ENCODE measurements around the gene NUP133.
A peak's percentile ranks its signal among the peaks of the same experiment; 100 is the strongest.
"Not testable (repeated sequence)": the region's sequence is repeated elsewhere in the genome, so short reads cannot be mapped to it uniquely, and the experiment has no call there.

The NUP133 gene

GRCh38 chr1:229511201-229511600, 3.1 kb upstream of the NUP133 start:
- not testable (repeated sequence) for H3K27me3 ChIP-seq (replicated peaks; ENCODE audit: control insufficient read depth, insufficient read depth, low read length, poor library complexity, severe bottlenecking); H3K27ac ChIP-seq (ENCODE audit: insufficient read depth, low read length, poor library complexity, severe bottlenecking); DNase-seq; H3K4me3 ChIP-seq (ENCODE audit: insufficient read depth, low read depth, low read length, poor library complexity, severe bottlenecking); H3K36me3 ChIP-seq (ENCODE audit: control insufficient read depth, insufficient read depth, low read length); H3K9me3 ChIP-seq (ENCODE audit: control insufficient read depth, low read length)
- peaks cover 11% of the 10 kb centered on the region for H3K4me1 ChIP-seq (ENCODE audit: control insufficient read depth, insufficient read depth, low read length, poor library complexity, severe bottlenecking)

- no peak for DNase-seq
- no peaks in the 10 kb centered on the region for H3K9me3 ChIP-seq (ENCODE audit: control insufficient read depth, low read length)
- H3K4me1 ChIP-seq (ENCODE audit: control insufficient read depth, insufficient read depth, low read length, poor library complexity, severe bottlenecking), result peaks cover 11% of the 10 kb centered on the region
- no peaks in the 10 kb centered on the region for H3K27me3 ChIP-seq (replicated peaks; ENCODE audit: control insufficient read depth, insufficient read depth, low read length, poor library complexity, severe bottlenecking)
- H3K27ac ChIP-seq (ENCODE audit: insufficient read depth, low read length, poor library complexity, severe bottlenecking), result no peak overlapping the region
- no peak overlapping the region for H3K4me3 ChIP-seq (ENCODE audit: insufficient read depth, low read depth, low read length, poor library complexity, severe bottlenecking)
- no peaks in the 10 kb centered on the region for H3K36me3 ChIP-seq (ENCODE audit: control insufficient read depth, insufficient read depth, low read length)
Measured at GRCh38 chr1:229509576-229509975, 1.4 kb upstream of the NUP133 start.

GRCh38 chr1:229508823-229509337, 739 bp upstream of the NUP133 start:
- no peak for DNase-seq
- Histone ChIP-seq H3K9me3 (ENCODE audit: control insufficient read depth, low read length) (no peaks in the 10 kb centered on the region), H3K36me3 (ENCODE audit: control insufficient read depth, insufficient read depth, low read length) (no peaks in the 10 kb centered on the region)

GRCh38 chr1:229507502-229507901, 639 bp downstream of the NUP133 start:
- Histone ChIP-seq H3K36me3 (ENCODE audit: control insufficient read depth, insufficient read depth, low read length) (peaks cover 4% of the 10 kb centered on the region), H3K4me1 (ENCODE audit: control insufficient read depth, insufficient read depth, low read length, poor library complexity, severe bottlenecking) (peaks cover 11% of the 10 kb centered on the region), H3K4me3 (ENCODE audit: insufficient read depth, low read depth, low read length, poor library complexity, severe bottlenecking) (peak overlapping the region; percentile 93), H3K9me3 (ENCODE audit: control insufficient read depth, low read length) (no peaks in the 10 kb centered on the region), H3K27me3 (replicated peaks; ENCODE audit: control insufficient read depth, insufficient read depth, low read length, poor library complexity, severe bottlenecking) (no peaks in the 10 kb centered on the region), H3K27ac (ENCODE audit: insufficient read depth, low read length, poor library complexity, severe bottlenecking) (peak overlapping the region; percentile 88)
- DNase-seq, result no peak

More at GRCh38 chr1:229508823-229509337, 739 bp upstream of the NUP133 start:
- Histone ChIP-seq H3K27me3 (replicated peaks; ENCODE audit: control insufficient read depth, insufficient read depth, low read length, poor library complexity, severe bottlenecking) (no peaks in the 10 kb centered on the region), H3K4me3 (ENCODE audit: insufficient read depth, low read depth, low read length, poor library complexity, severe bottlenecking) (peak overlapping the region; percentile 93), H3K4me1 (ENCODE audit: control insufficient read depth, insufficient read depth, low read length, poor library complexity, severe bottlenecking) (peaks cover 11% of the 10 kb centered on the region), H3K27ac (ENCODE audit: insufficient read depth, low read length, poor library complexity, severe bottlenecking) (peak overlapping the region; percentile 88)

GRCh38 chr1:229506633-229507032, 1.5 kb downstream of the NUP133 start:
- H3K36me3 ChIP-seq (ENCODE audit: control insufficient read depth, insufficient read depth, low read length), result peaks cover 4% of the 10 kb centered on the region
- H3K27ac ChIP-seq (ENCODE audit: insufficient read depth, low read length, poor library complexity, severe bottlenecking), result no peak overlapping the region
- H3K4me1 ChIP-seq (ENCODE audit: control insufficient read depth, insufficient read depth, low read length, poor library complexity, severe bottlenecking), result peaks cover 11% of the 10 kb centered on the region
- no peaks in the 10 kb centered on the region for H3K27me3 ChIP-seq (replicated peaks; ENCODE audit: control insufficient read depth, insufficient read depth, low read length, poor library complexity, severe bottlenecking)
- no peaks in the 10 kb centered on the region for H3K9me3 ChIP-seq (ENCODE audit: control insufficient read depth, low read length)
- DNase-seq, result no peak
- peak overlapping the region; percentile 93 for H3K4me3 ChIP-seq (ENCODE audit: insufficient read depth, low read depth, low read length, poor library complexity, severe bottlenecking)

- Histone ChIP-seq H3K4me1 (ENCODE audit: control insufficient read depth, insufficient read depth, low read length, poor library complexity, severe bottlenecking) (no peaks in the 10 kb centered on the region), H3K4me3 (ENCODE audit: insufficient read depth, low read depth, low read length, poor library complexity, severe bottlenecking) (no peak overlapping the region), H3K27me3 (replicated peaks; ENCODE audit: control insufficient read depth, insufficient read depth, low read length, poor library complexity, severe bottlenecking) (no peaks in the 10 kb centered on the region), H3K9me3 (ENCODE audit: control insufficient read depth, low read length) (no peaks in the 10 kb centered on the region), H3K36me3 (ENCODE audit: control insufficient read depth, insufficient read depth, low read length) (peaks cover 60% of the 10 kb centered on the region), H3K27ac (ENCODE audit: insufficient read depth, low read length, poor library complexity, severe bottlenecking) (no peak overlapping the region)
- no peak for DNase-seq
Measured at GRCh38 chr1:229495782-229496181, 12.4 kb downstream of the NUP133 start.

- DNase-seq, result no peak
- peaks cover 68% of the 10 kb centered on the region for H3K36me3 ChIP-seq (ENCODE audit: control insufficient read depth, insufficient read depth, low read length)
- H3K4me1 ChIP-seq (ENCODE audit: control insufficient read depth, insufficient read depth, low read length, poor library complexity, severe bottlenecking), result no peaks in the 10 kb centered on the region
- no peak overlapping the region for H3K27ac ChIP-seq (ENCODE audit: insufficient read depth, low read length, poor library complexity, severe bottlenecking)
- H3K27me3 ChIP-seq (replicated peaks; ENCODE audit: control insufficient read depth, insufficient read depth, low read length, poor library complexity, severe bottlenecking), result no peaks in the 10 kb centered on the region
- H3K4me3 ChIP-seq (ENCODE audit: insufficient read depth, low read depth, low read length, poor library complexity, severe bottlenecking), result no peak overlapping the region
- H3K9me3 ChIP-seq (ENCODE audit: control insufficient read depth, low read length), result no peaks in the 10 kb centered on the region
Measured at GRCh38 chr1:229487181-229487580, 21.0 kb downstream of the NUP133 start.

- H3K27me3 ChIP-seq (replicated peaks; ENCODE audit: control insufficient read depth, insufficient read depth, low read length, poor library complexity, severe bottlenecking), result no peaks in the 10 kb centered on the region
- H3K36me3 ChIP-seq (ENCODE audit: control insufficient read depth, insufficient read depth, low read length), result peaks cover 68% of the 10 kb centered on the region
- H3K4me3 ChIP-seq (ENCODE audit: insufficient read depth, low read depth, low read length, poor library complexity, severe bottlenecking), result no peak overlapping the region
- DNase-seq, result no peak
- H3K4me1 ChIP-seq (ENCODE audit: control insufficient read depth, insufficient read depth, low read length, poor library complexity, severe bottlenecking), result no peaks in the 10 kb centered on the region
- H3K27ac ChIP-seq (ENCODE audit: insufficient read depth, low read length, poor library complexity, severe bottlenecking), result no peak overlapping the region
- H3K9me3 ChIP-seq (ENCODE audit: control insufficient read depth, low read length), result no peaks in the 10 kb centered on the region
Measured at GRCh38 chr1:229485318-229485717, 22.8 kb downstream of the NUP133 start.

- Histone ChIP-seq H3K27ac (ENCODE audit: insufficient read depth, low read length, poor library complexity, severe bottlenecking) (no peak overlapping the region), H3K4me3 (ENCODE audit: insufficient read depth, low read depth, low read length, poor library complexity, severe bottlenecking) (no peak overlapping the region), H3K36me3 (ENCODE audit: control insufficient read depth, insufficient read depth, low read length) (peaks cover 70% of the 10 kb centered on the region), H3K27me3 (replicated peaks; ENCODE audit: control insufficient read depth, insufficient read depth, low read length, poor library complexity, severe bottlenecking) (no peaks in the 10 kb centered on the region), H3K9me3 (ENCODE audit: control insufficient read depth, low read length) (no peaks in the 10 kb centered on the region), H3K4me1 (ENCODE audit: control insufficient read depth, insufficient read depth, low read length, poor library complexity, severe bottlenecking) (no peaks in the 10 kb centered on the region)
- no peak for DNase-seq
Measured at GRCh38 chr1:229482511-229482910, 25.6 kb downstream of the NUP133 start.

- Histone ChIP-seq H3K27ac (ENCODE audit: insufficient read depth, low read length, poor library complexity, severe bottlenecking) (no peak overlapping the region), H3K4me1 (ENCODE audit: control insufficient read depth, insufficient read depth, low read length, poor library complexity, severe bottlenecking) (no peaks in the 10 kb centered on the region), H3K27me3 (replicated peaks; ENCODE audit: control insufficient read depth, insufficient read depth, low read length, poor library complexity, severe bottlenecking) (no peaks in the 10 kb centered on the region), H3K36me3 (ENCODE audit: control insufficient read depth, insufficient read depth, low read length) (peaks cover 59% of the 10 kb centered on the region), H3K4me3 (ENCODE audit: insufficient read depth, low read depth, low read length, poor library complexity, severe bottlenecking) (no peak overlapping the region), H3K9me3 (ENCODE audit: control insufficient read depth, low read length) (no peaks in the 10 kb centered on the region)
- no peak for DNase-seq
Measured at GRCh38 chr1:229480495-229480894, 27.6 kb downstream of the NUP133 start.
